B cell (primary cell): ENCODE measurements around the gene ALG1.
"Not testable (repeated sequence)": the region's sequence is repeated elsewhere in the genome, so short reads cannot be mapped to it uniquely, and the experiment has no call there.

Experiments used
- EZH2 ChIP-seq: IDR thresholded peaks from 2 replicates; pipeline ENCODE4 v1.6.1; 2012; ENCODE audit warnings: borderline replicate concordance, low read depth, mild to moderate bottlenecking, moderate library complexity, low read length; ENCODE audit not compliant: insufficient read depth, poor library complexity, severe bottlenecking
- TF ChIP-seq, protein P1 (sequence below): fragments of 200-600 bp; IDR thresholded peaks from one replicate; pipeline ENCODE4 v1.8.0; 2022; ENCODE audit warnings: antibody characterized with exemption, mild to moderate bottlenecking

DNA sequence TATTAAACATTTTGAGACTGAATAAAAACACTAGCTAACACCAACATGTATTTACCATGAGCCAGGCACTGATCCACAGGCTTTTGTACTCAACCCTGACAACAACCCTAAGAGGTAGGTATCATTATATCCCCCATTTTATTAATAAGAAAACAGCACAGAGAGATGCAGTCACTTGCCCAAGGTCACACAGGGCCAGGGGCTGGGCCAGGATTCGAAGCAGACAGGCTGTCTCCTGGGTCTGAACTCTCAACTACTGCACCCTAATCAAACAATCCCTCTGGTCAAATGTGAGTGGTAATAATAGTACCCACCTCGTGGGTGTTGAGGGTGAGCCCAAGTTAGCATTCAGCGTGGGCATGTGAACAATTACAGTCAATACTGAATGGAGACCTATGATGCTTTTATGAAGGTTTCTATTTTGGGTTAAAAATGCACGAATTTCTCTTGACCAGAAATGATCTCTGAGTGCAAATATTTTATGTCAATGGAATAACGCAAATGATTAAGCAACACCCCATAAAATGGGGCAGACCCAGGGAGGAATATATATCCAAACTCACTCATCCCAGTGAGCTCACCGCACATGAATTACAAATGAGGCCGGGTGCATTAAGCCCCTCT is 24.9 kb downstream of the ALG1 start:
- TF ChIP-seq, protein P1, sequence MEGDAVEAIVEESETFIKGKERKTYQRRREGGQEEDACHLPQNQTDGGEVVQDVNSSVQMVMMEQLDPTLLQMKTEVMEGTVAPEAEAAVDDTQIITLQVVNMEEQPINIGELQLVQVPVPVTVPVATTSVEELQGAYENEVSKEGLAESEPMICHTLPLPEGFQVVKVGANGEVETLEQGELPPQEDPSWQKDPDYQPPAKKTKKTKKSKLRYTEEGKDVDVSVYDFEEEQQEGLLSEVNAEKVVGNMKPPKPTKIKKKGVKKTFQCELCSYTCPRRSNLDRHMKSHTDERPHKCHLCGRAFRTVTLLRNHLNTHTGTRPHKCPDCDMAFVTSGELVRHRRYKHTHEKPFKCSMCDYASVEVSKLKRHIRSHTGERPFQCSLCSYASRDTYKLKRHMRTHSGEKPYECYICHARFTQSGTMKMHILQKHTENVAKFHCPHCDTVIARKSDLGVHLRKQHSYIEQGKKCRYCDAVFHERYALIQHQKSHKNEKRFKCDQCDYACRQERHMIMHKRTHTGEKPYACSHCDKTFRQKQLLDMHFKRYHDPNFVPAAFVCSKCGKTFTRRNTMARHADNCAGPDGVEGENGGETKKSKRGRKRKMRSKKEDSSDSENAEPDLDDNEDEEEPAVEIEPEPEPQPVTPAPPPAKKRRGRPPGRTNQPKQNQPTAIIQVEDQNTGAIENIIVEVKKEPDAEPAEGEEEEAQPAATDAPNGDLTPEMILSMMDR, result not testable (repeated sequence)
- not testable (repeated sequence) for TF ChIP-seq EZH2
